Tibial artery (tissue), 4 donors: ENCODE measurements around the gene CHKA.

Experiments used
- DNase-seq, 2 donors: peaks; one replicate each; pipeline ENCODE4 v3.0.0-alpha.2; 2019
- H3K27ac ChIP-seq, 2 donors: fragments of 200-600 bp; sonication (generic) in 1 of 2; 1 replicate in 1 of 2; 2 replicates in 1 of 2; pipeline ENCODE4 v1.5.1; 2018 to 2019; ENCODE audit warnings: mild to moderate bottlenecking in 1 of 2
- H3K27me3 ChIP-seq, 2 donors: fragments of 200-600 bp; sonication (generic) in 1 of 2; one replicate each; pipeline versions ENCODE4 v1.5.1 to v1.6.0; 2016 to 2019
- H3K36me3 ChIP-seq, 3 donors: fragments of 200-600 bp; sonication (generic) in 2 of 3; one replicate each; pipeline ENCODE4 v1.5.1; 2016 to 2019; ENCODE audit warnings: mild to moderate bottlenecking in 2 of 3
- H3K4me1 ChIP-seq, 4 donors: fragments of 200-600 bp; sonication (generic) in 2 of 4; 1 replicate in 3 of 4; 2 replicates in 1 of 4; pipeline ENCODE4 v1.5.1; 2016 to 2019
- H3K4me3 ChIP-seq, 2 donors: fragments of 200-600 bp; sonication (generic) in 1 of 2; 1 replicate in 1 of 2; 2 replicates in 1 of 2; pipeline ENCODE4 v1.5.1; 2018 to 2019; ENCODE audit warnings: mild to moderate bottlenecking in 2 of 2
- H3K9me3 ChIP-seq, 3 donors: fragments of 200-600 bp; sonication (generic) in 1 of 3; one replicate each; pipeline ENCODE4 v1.5.1; 2016 to 2019
- intact Hi-C: fragments of 100-400 bp; cut with DNase I; formaldehyde crosslinking; loops from one replicate; pipeline ENCODE4 v1.15.0; 2023; ENCODE audit warnings: low total_unique reads
- TF ChIP-seq, protein P1 (sequence below), 2 experiments: fragments of 200-600 bp in 1 of 2; fragments of 450-650 bp in 1 of 2; IDR thresholded peaks; one replicate each; pipeline ENCODE4 v1.5.1; 2017 to 2019; ENCODE audit warnings: antibody characterized with exemption in 2 of 2, mild to moderate bottlenecking in 1 of 2, moderate library complexity in 1 of 2

Gene CHKA

GRCh38 chr11:68137833-68138232 is 16.6 kb upstream of the CHKA start:
- intact Hi-C loops: no loop called here
- DNase-seq: peak in 1 of 2 donors; percentile 1

DNA sequence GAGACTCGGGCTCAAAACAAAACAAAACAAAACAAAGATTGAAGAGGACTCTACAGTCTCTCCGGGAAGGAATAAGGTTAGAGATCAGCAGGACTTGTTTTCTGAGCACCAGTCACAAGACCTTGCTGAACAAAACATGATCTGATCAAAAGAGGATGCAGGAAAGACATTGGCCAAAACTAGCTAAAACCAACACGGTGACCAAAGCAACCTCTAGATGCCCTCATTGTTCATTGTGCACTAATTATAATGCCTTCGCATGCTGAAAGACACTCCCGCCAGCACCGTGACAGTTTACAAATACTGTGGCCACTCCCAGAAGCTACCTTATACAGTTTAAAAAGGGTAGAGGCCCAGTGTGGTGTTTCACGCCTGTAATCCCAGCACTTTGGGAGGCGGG is 15.7 kb upstream of the CHKA start:
- no peaks in the 10 kb centered on the region for H3K9me3 ChIP-seq
- no peaks in the 10 kb centered on the region for H3K36me3 ChIP-seq
- H3K4me1 ChIP-seq: peaks cover 0 to 9% (median 0%) of the 10 kb centered on the region in 4 donors
- no peaks in the 10 kb centered on the region for H3K27me3 ChIP-seq
- DNase-seq: peak in 1 of 2 donors; percentile 23
- TF ChIP-seq, protein P1, sequence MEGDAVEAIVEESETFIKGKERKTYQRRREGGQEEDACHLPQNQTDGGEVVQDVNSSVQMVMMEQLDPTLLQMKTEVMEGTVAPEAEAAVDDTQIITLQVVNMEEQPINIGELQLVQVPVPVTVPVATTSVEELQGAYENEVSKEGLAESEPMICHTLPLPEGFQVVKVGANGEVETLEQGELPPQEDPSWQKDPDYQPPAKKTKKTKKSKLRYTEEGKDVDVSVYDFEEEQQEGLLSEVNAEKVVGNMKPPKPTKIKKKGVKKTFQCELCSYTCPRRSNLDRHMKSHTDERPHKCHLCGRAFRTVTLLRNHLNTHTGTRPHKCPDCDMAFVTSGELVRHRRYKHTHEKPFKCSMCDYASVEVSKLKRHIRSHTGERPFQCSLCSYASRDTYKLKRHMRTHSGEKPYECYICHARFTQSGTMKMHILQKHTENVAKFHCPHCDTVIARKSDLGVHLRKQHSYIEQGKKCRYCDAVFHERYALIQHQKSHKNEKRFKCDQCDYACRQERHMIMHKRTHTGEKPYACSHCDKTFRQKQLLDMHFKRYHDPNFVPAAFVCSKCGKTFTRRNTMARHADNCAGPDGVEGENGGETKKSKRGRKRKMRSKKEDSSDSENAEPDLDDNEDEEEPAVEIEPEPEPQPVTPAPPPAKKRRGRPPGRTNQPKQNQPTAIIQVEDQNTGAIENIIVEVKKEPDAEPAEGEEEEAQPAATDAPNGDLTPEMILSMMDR (IDR thresholded peaks at IDR 0.05): no peak
- no peak overlapping the region for H3K27ac ChIP-seq
- no peak overlapping the region for H3K4me3 ChIP-seq
- intact Hi-C loops: no loop called here

More at GRCh38 chr11:68137833-68138232, 16.6 kb upstream of the CHKA start:
- H3K4me1 ChIP-seq: peaks cover 0 to 17% (median 0%) of the 10 kb centered on the region in 4 donors
- TF ChIP-seq, protein P1 (IDR thresholded peaks at IDR 0.05): no peak
- H3K36me3 ChIP-seq: no peaks in the 10 kb centered on the region
- no peak overlapping the region for H3K27ac ChIP-seq
- H3K9me3 ChIP-seq: no peaks in the 10 kb centered on the region
- H3K4me3 ChIP-seq: no peak overlapping the region
- H3K27me3 ChIP-seq: no peaks in the 10 kb centered on the region

DNA sequence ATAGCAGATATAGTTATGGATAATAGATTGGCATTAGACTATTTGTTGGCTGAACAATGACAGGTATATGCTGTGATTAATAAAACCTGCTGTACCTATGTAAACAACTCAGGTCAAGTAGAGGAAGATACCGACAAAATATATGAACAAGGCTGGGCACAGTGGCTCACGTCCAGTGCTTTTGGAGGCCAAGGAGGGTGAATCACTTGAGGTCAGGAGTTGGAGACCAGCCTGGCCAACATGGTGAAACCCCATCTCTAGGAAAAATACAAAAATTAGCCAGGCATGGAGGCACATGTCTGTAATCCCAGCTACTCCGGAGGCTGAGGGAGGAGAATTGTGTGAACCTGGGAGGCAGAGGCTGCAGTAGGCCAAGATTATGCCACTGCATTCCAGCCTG is 14.0 kb upstream of the CHKA start:
- intact Hi-C loops: no loop called here

DNA sequence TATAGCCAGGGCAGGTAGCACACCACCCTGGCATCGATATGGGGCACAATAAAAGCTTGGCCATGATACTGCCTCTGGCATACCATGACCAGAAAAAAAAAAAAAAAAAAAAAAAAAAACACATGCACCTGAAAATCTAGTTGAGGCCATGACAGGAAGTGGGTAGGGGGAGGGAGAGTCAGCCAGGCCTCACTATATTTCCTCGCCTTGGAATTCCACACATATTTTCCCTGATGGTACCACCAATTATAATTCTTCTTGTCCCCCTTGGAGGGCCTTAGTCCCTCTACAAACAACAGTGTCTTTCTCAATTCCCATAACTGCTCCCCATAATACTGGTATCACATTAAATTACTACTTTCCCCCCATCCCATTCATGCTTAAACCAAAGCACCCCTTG is 12.6 kb upstream of the CHKA start:
- no peaks in the 10 kb centered on the region for H3K27me3 ChIP-seq
- no peak overlapping the region for H3K27ac ChIP-seq
- H3K4me1 ChIP-seq: peaks cover 0 to 5% (median 4%) of the 10 kb centered on the region in 4 donors
- H3K9me3 ChIP-seq: no peaks in the 10 kb centered on the region
- intact Hi-C loops: no loop called here
- H3K4me3 ChIP-seq: no peak overlapping the region
- H3K36me3 ChIP-seq: no peaks in the 10 kb centered on the region
- TF ChIP-seq, protein P1 (IDR thresholded peaks at IDR 0.05): no peak
- DNase-seq: no peak

More for the DNA sequence above, 14.0 kb upstream of the CHKA start:
- peak in 1 of 2 donors; percentile 12 for DNase-seq
- H3K4me1 ChIP-seq: no peaks in the 10 kb centered on the region
- H3K4me3 ChIP-seq: no peak overlapping the region
- H3K36me3 ChIP-seq: no peaks in the 10 kb centered on the region
- no peaks in the 10 kb centered on the region for H3K27me3 ChIP-seq
- TF ChIP-seq, protein P1 (IDR thresholded peaks at IDR 0.05): no peak
- H3K27ac ChIP-seq: no peak overlapping the region
- no peaks in the 10 kb centered on the region for H3K9me3 ChIP-seq

GRCh38 chr11:68130121-68130520 is 8.9 kb upstream of the CHKA start:
- Histone ChIP-seq H3K4me1 (peaks cover 0 to 24% (median 16%) of the 10 kb centered on the region in 4 donors), H3K4me3 (no peak overlapping the region), H3K27me3 (no peaks in the 10 kb centered on the region), H3K9me3 (no peaks in the 10 kb centered on the region), H3K27ac (no peak overlapping the region), H3K36me3 (no peaks in the 10 kb centered on the region)
- TF ChIP-seq, protein P1 (IDR thresholded peaks at IDR 0.05): no peak
- no peak for DNase-seq
- intact Hi-C loops: no loop called here
